ENCODE measurements around the gene PDXK.
A peak's percentile ranks its signal among the peaks of the same experiment; 100 is the strongest.
"Not testable (repeated sequence)": the region's sequence is repeated elsewhere in the genome, so short reads cannot be mapped to it uniquely, and the experiment has no call there.

The PDXK gene

GRCh38 chr21:43718872-43719747 is at the start of gene PDXK:
PDXK (plus strand) TSS chr21:43719129; CDS start chr21:43719295, 166 bp downstream.
- DNase-seq = peak; percentile 23

GRCh38 chr21:43669828-43670605 is 48.9 kb upstream of the PDXK start:
- DNase-seq = no peak

GRCh38 chr21:43675871-43676270 is 43.1 kb upstream of the PDXK start:
- DNase-seq = no peak

GRCh38 chr21:43676391-43676790 is 42.5 kb upstream of the PDXK start:
- DNase-seq = no peak

GRCh38 chr21:43679951-43680350 is 39.0 kb upstream of the PDXK start:
- DNase-seq = no peak

- not testable (repeated sequence) for DNase-seq
These were observed 38.5 kb upstream of the PDXK start for GRCh38 chr21:43680421-43680820.

- no peak for DNase-seq
These were observed 37.3 kb upstream of the PDXK start for GRCh38 chr21:43681650-43682049.

- no peak for DNase-seq
These were observed 34.5 kb upstream of the PDXK start for GRCh38 chr21:43684424-43684823.

- no peak for DNase-seq
These were observed 31.9 kb upstream of the PDXK start for GRCh38 chr21:43686811-43687565.

- no peak for DNase-seq
These were observed 31.1 kb upstream of the PDXK start for GRCh38 chr21:43687566-43688399.

GRCh38 chr21:43688906-43689305 is 30.0 kb upstream of the PDXK start:
- DNase-seq = no peak

GRCh38 chr21:43689556-43690337 is 29.2 kb upstream of the PDXK start:
- no peak for DNase-seq

- DNase-seq = no peak
These were observed 28.6 kb upstream of the PDXK start for GRCh38 chr21:43690346-43690745.

GRCh38 chr21:43691086-43691795 is 27.7 kb upstream of the PDXK start:
- DNase-seq = no peak

GRCh38 chr21:43691801-43692200 is 27.1 kb upstream of the PDXK start:
- no peak for DNase-seq

- no peak for DNase-seq
These were observed 26.0 kb upstream of the PDXK start for GRCh38 chr21:43692949-43693348.

- DNase-seq = no peak
These were observed 24.9 kb upstream of the PDXK start for GRCh38 chr21:43693981-43694380.

- no peak for DNase-seq
These were observed 24.4 kb upstream of the PDXK start for GRCh38 chr21:43694437-43695079.

- no peak for DNase-seq
These were observed 22.7 kb upstream of the PDXK start for GRCh38 chr21:43696214-43696613.
